Measurements from ENCODE around the gene GRIP1.

- TF ChIP-seq CTCF (IDR thresholded peaks at IDR 0.05; ENCODE audit: insufficient read depth, low read length): no peak
- TF ChIP-seq REST (IDR thresholded peaks at IDR 0.05; ENCODE audit: insufficient replicate concordance, low read depth): no peak
- TF ChIP-seq GABPA (IDR thresholded peaks at IDR 0.05; ENCODE audit: low read depth): no peak
Observed at GRCh38 chr12:66699738-66700482, 21.0 kb upstream of the GRIP1 start.
